K562 (cell line): Measurements from ENCODE around the gene MRPL19. TPM values are rescaled to one million over a fixed set of nuclear protein-coding genes. Genes with fewer than 3 reads are reported as not detected.

ENCODE experiments used
- ATAC-seq: fragments of 200-7000 bp; cut with Tn5 transposase; 3 replicates; pipeline ENCODE4 v1.9.1; 2020; ENCODE audit warnings: moderate library complexity
- BruUV-seq: library from RNA; stranded (reverse); fragments of 400-500 nt; replicated peaks from 2 replicates; lab custom pipeline; 2021; lab: Mats Ljungman, UMichigan
- CTCF ChIA-PET: fragments of 300-600 bp; formaldehyde crosslinking; extraction: SDS; loops from one replicate; lab custom pipeline; 2021; ENCODE audit warnings: low intra/inter-chr PET ratio; lab: Yijun Ruan, JAX
- POLR2A ChIA-PET: fragments of 300-600, 350-650 bp; sonication (Branson Sonifier 250); formaldehyde crosslinking; extraction: SDS; loops from one replicate; lab custom pipeline; 2021; ENCODE audit warnings: antibody characterized with exemption, inconsistent platforms; lab: Yijun Ruan, JAX
- DNase-seq, 4 experiments: peaks; one replicate each; pipeline versions ENCODE4 v3.0.0 to v3.0.0-alpha.2; 2011 to 2018; ENCODE audit warnings: low spot score in 3 of 4, mixed read lengths in 3 of 4; ENCODE audit errors: extremely low read depth in 1 of 4
- FAIRE-seq: peaks from 2 replicates; lab custom pipeline; 2011; peaks lifted over from hg19 to GRCh38; lab: Jason Lieb, UNC
- H2AFZ ChIP-seq: 2 replicates; pipeline ENCODE4 v1.6.0; 2011; ENCODE audit warnings: low read depth, low read length, control low read depth, inconsistent platforms
- H3K27ac ChIP-seq: fragments of 200-600 bp; 3 replicates; pipeline ENCODE4 v1.8.0; 2011; ENCODE audit warnings: low read depth, mild to moderate bottlenecking, control low read depth, inconsistent platforms, low read length, moderate library complexity, mixed read lengths; ENCODE audit errors: extremely low read depth
- H3K27me3 ChIP-seq, 2 experiments: fragments of 300-600 bp in 1 of 2; 2 replicates in 1 of 2; 3 replicates in 1 of 2; pipeline versions ENCODE4 v1.6.0 to v1.8.0; 2011; ENCODE audit warnings: inconsistent platforms in 2 of 2, low read length in 2 of 2, mild to moderate bottlenecking in 1 of 2, mixed read lengths in 1 of 2, moderate library complexity in 1 of 2; ENCODE audit not compliant: control insufficient read depth in 2 of 2, insufficient read depth in 2 of 2
- H3K36me3 ChIP-seq: fragments of 300-600 bp; 3 replicates; pipeline ENCODE4 v1.8.0; 2011; ENCODE audit warnings: mild to moderate bottlenecking, low read length, inconsistent platforms; ENCODE audit not compliant: control insufficient read depth, insufficient read depth
- H3K4me1 ChIP-seq, 2 experiments: fragments of 200-600 bp in 1 of 2; replicated peaks in 1 of 2; 2 replicates in 1 of 2; 3 replicates in 1 of 2; pipeline versions ENCODE4 v1.5.1 to v1.8.0; 2011; ENCODE audit warnings: inconsistent platforms in 2 of 2, low read length in 2 of 2, mild to moderate bottlenecking in 1 of 2, mixed read lengths in 1 of 2, moderate library complexity in 1 of 2; ENCODE audit not compliant: control insufficient read depth in 2 of 2, insufficient read depth in 2 of 2
- H3K4me2 ChIP-seq: 2 replicates; pipeline ENCODE4 v1.6.1; 2011; ENCODE audit warnings: low read length, control low read depth, inconsistent platforms, mixed read lengths; ENCODE audit not compliant: insufficient read depth
- H3K4me3 ChIP-seq: fragments of 200-600 bp; sonication (generic), shearing (Covaris generic); 2 replicates; pipeline ENCODE4 v1.5.1; 2016; ENCODE audit warnings: control low read depth, inconsistent platforms
- H3K79me2 ChIP-seq: fragments of 200-600 bp; 3 replicates; pipeline ENCODE4 v1.8.0; 2011; ENCODE audit warnings: low read length, inconsistent platforms; ENCODE audit not compliant: control insufficient read depth, insufficient read depth
- H3K9ac ChIP-seq, 2 experiments: 2 replicates each; pipeline versions ENCODE4 v1.6.0 to v1.6.1; 2011; ENCODE audit warnings: low read depth in 2 of 2, low read length in 2 of 2, control low read depth in 1 of 2, inconsistent platforms in 1 of 2, mild to moderate bottlenecking in 1 of 2, mixed read lengths in 1 of 2; ENCODE audit not compliant: insufficient read depth in 1 of 2
- H3K9me1 ChIP-seq: one replicate; pipeline ENCODE4 v1.6.0; 2011; ENCODE audit warnings: inconsistent platforms, mild to moderate bottlenecking, low read length, moderate library complexity; ENCODE audit not compliant: control insufficient read depth, insufficient read depth
- H3K9me3 ChIP-seq: replicated peaks from 2 replicates; pipeline ENCODE4 v1.5.1; 2011; ENCODE audit warnings: low read depth, low read length, inconsistent platforms; ENCODE audit not compliant: control insufficient read depth, insufficient read depth
- H4K20me1 ChIP-seq: replicated peaks from 2 replicates; pipeline ENCODE4 v1.6.1; 2011; ENCODE audit warnings: low read length, inconsistent platforms, mixed read lengths; ENCODE audit not compliant: control insufficient read depth, insufficient read depth
- C11orf30 ChIP-seq: fragments of 450-650 bp; IDR thresholded peaks from 2 replicates; pipeline ENCODE4 v1.6.1; 2016; ENCODE audit warnings: low read depth, mild to moderate bottlenecking
- CBX8 ChIP-seq: fragments of 200-600 bp; sonication (generic); IDR thresholded peaks from 2 replicates; pipeline ENCODE4 v1.6.1; 2012; ENCODE audit warnings: borderline replicate concordance, mixed run types, low read depth, mild to moderate bottlenecking, moderate library complexity, mixed read lengths, low read length, control low read depth, inconsistent platforms; ENCODE audit not compliant: poor library complexity, severe bottlenecking; ENCODE audit errors: extremely low read depth
- CCNT2 ChIP-seq: IDR thresholded peaks from 2 replicates; pipeline ENCODE4 v1.6.1; 2011; ENCODE audit warnings: borderline replicate concordance, low read depth, mild to moderate bottlenecking, moderate library complexity, mixed read lengths, low read length; ENCODE audit not compliant: insufficient read length; ENCODE audit errors: extremely low read depth
- DMBX1 ChIP-seq: fragments of 250-450 bp; sonication (Bioruptor Pico); IDR thresholded peaks from 2 replicates; pipeline ENCODE4 v1.8.0; 2022; ENCODE audit warnings: inconsistent platforms, mild to moderate bottlenecking, moderate library complexity, borderline replicate concordance
- ELF2 ChIP-seq: fragments of 250-450 bp; sonication (Bioruptor Pico); IDR thresholded peaks from 2 replicates; pipeline ENCODE4 v1.5.0; 2021; ENCODE audit warnings: mild to moderate bottlenecking
- HOXB6 ChIP-seq: fragments of 250-450 bp; sonication (Bioruptor Pico); IDR thresholded peaks from 2 replicates; pipeline ENCODE4 v1.5.1; 2022; ENCODE audit warnings: mild to moderate bottlenecking, borderline replicate concordance
- PTTG1 ChIP-seq: fragments of 450-650 bp; IDR thresholded peaks from 2 replicates; pipeline ENCODE4 v1.6.1; 2016; ENCODE audit warnings: low read depth, mild to moderate bottlenecking, missing genetic modification characterization, missing compliant biosample characterization
- SLC30A9 ChIP-seq: fragments of 250-450 bp; sonication (Bioruptor Pico); IDR thresholded peaks from 2 replicates; pipeline ENCODE4 v1.8.0; 2022; ENCODE audit warnings: mild to moderate bottlenecking, moderate library complexity
- SMARCA5 ChIP-seq: fragments of 450-650 bp; IDR thresholded peaks from 2 replicates; pipeline ENCODE4 v1.6.1; 2016
- SRF ChIP-seq, 2 experiments: fragments of 250-450, 450-650 bp in 1 of 2; sonication (Bioruptor Pico) in 1 of 2; sonication (generic) in 1 of 2; formaldehyde crosslinking; IDR thresholded peaks; 2 replicates each; pipeline versions ENCODE4 v1.5.0 to v1.5.1; 2020 to 2022; ENCODE audit warnings: mild to moderate bottlenecking in 1 of 2, missing genetic modification reagents in 1 of 2
- ZEB2 ChIP-seq: fragments of 450-650 bp; IDR thresholded peaks from 2 replicates; pipeline ENCODE4 v1.6.1; 2016
- ZNF717 ChIP-seq: fragments of 250-450 bp; sonication (Bioruptor Pico); IDR thresholded peaks from 2 replicates; pipeline ENCODE4 v1.5.0; 2021
- WGBS: fragments of 100-300 bp; shearing (Covaris generic); methylation state at CpG from one replicate; pipeline ENCODE4 v1.1.6; 2016; ENCODE audit warnings: low coverage, mixed read lengths; ENCODE audit not compliant: insufficient coverage; ENCODE audit errors: missing lambda C conversion rate; 5-methylcytosine and 5-hydroxymethylcytosine counted together
- in situ Hi-C: fragments of 300-500 bp; cut with MboI; formaldehyde crosslinking; loops from 4 replicates; pipeline ENCODE4 v1.15.0; 2018; ENCODE audit warnings: inconsistent platforms, mixed read lengths
- intact Hi-C: fragments of 100-400 bp; cut with micrococcal nuclease; formaldehyde crosslinking; loops from 2 replicates; pipeline ENCODE4 v1.14.2; 2022
- polyA plus RNA-seq, 8 experiments: library from polyadenylated mRNA; depleted of rRNA in 4 of 8; stranded (reverse) in 5 of 8; unstranded in 3 of 8; fragments of >200 nt; fragmentation: Nextera tagmentation in 2 of 8; fragmentation: Illumina TruSeq in 1 of 8; extraction: Ambion mirVana in 2 of 8; extraction: Trizol in 1 of 8; gene quantifications; 2 replicates each; pipeline versions ENCODE4 v1.2.1 to v1.2.3, GENCODE V29; 2011 to 2014; ENCODE audit warnings: inconsistent platforms in 1 of 8, missing spikeins in 1 of 8
- total RNA-seq, 7 experiments: library from RNA; depleted of rRNA in 6 of 7; stranded (reverse); fragments of >200 nt in 6 of 7; fragmentation: Illumina TruSeq in 2 of 7; extraction: Trizol in 2 of 7; gene quantifications; 2 replicates each; pipeline versions ENCODE4 v1.2.1 to v1.2.3, GENCODE V29; 2011 to 2021; ENCODE audit warnings: low replicate concordance in 1 of 7
- TF ChIP-seq, protein P1 (sequence below): sonication (generic); formaldehyde crosslinking; IDR thresholded peaks from 2 replicates; pipeline ENCODE4 v1.4.0; 2020; ENCODE audit warnings: mild to moderate bottlenecking, missing genetic modification reagents
- TF ChIP-seq, protein P2 (sequence below): sonication (generic); formaldehyde crosslinking; IDR thresholded peaks from 2 replicates; pipeline ENCODE4 v1.8.0; 2022; ENCODE audit warnings: mild to moderate bottlenecking, missing genetic modification reagents
- TF ChIP-seq, protein P3 (sequence below): fragments of 250-450 bp; sonication (Bioruptor Pico); IDR thresholded peaks from 2 replicates; pipeline ENCODE4 v1.5.0; 2021
- TF ChIP-seq, protein P4 (sequence below): fragments of 250-450 bp; sonication (Bioruptor Pico); IDR thresholded peaks from 2 replicates; pipeline ENCODE4 v1.8.0; 2021; ENCODE audit warnings: moderate library complexity, mild to moderate bottlenecking, inconsistent platforms

MRPL19 gene
- total and polyA plus RNA-seq, 9 of the 15 experiments (the other 6 are each of a cell fraction or from before 2014, with no cell fraction given) = 9.7 to 65.9 (median 56.1) TPM

DNA sequence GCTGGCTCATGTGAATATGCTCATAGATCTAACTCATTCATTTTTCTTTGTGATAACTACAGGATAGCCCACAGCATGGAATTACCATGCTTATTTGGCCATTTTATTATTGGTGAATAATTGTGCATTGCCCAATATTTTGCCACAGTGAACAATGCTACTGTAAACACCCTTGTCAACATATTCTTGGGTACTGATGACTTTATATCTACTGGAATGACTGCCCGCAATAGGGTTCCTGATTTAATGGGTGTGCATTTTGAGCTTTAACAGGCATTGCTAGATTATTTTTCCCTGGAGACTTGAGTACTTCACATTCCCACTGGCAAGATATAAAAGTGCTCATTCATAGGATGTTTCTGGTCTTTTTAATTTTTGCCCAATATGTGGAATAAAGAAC, 43.1 kb upstream of the MRPL19 start:
- WGBS = 0% methylated on average over 1 of the region's 1 CpG
- intact Hi-C loops = loop anchor here (10.0 kb wide), 2 partner anchors 289 to 529 kb away; no protein-coding TSS in a partner anchor
- H3K79me2 ChIP-seq = no peaks in the 10 kb centered on the region
- BruUV-seq = no TSS peak
- no peaks in the 10 kb centered on the region for H3K4me1 ChIP-seq
- ATAC-seq = no peak
- no peaks in the 10 kb centered on the region for H3K36me3 ChIP-seq
- in situ Hi-C loops = loop anchor here (10.0 to 25.0 kb wide), 3 partner anchors 139 to 891 kb away; no protein-coding TSS in a partner anchor
- H4K20me1 ChIP-seq = no peaks in the 10 kb centered on the region
- TF ChIP-seq ELF2 (CRISPR knock-in tag) = no peak
- TF ChIP-seq ZNF717 (CRISPR knock-in tag) = no peak
- TF ChIP-seq C11orf30 = no peak
- no peak for TF ChIP-seq CCNT2
- no peak for TF ChIP-seq ZEB2
- TF ChIP-seq, protein P1, sequence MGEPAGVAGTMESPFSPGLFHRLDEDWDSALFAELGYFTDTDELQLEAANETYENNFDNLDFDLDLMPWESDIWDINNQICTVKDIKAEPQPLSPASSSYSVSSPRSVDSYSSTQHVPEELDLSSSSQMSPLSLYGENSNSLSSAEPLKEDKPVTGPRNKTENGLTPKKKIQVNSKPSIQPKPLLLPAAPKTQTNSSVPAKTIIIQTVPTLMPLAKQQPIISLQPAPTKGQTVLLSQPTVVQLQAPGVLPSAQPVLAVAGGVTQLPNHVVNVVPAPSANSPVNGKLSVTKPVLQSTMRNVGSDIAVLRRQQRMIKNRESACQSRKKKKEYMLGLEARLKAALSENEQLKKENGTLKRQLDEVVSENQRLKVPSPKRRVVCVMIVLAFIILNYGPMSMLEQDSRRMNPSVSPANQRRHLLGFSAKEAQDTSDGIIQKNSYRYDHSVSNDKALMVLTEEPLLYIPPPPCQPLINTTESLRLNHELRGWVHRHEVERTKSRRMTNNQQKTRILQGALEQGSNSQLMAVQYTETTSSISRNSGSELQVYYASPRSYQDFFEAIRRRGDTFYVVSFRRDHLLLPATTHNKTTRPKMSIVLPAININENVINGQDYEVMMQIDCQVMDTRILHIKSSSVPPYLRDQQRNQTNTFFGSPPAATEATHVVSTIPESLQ = no peak
- TF ChIP-seq, protein P2, sequence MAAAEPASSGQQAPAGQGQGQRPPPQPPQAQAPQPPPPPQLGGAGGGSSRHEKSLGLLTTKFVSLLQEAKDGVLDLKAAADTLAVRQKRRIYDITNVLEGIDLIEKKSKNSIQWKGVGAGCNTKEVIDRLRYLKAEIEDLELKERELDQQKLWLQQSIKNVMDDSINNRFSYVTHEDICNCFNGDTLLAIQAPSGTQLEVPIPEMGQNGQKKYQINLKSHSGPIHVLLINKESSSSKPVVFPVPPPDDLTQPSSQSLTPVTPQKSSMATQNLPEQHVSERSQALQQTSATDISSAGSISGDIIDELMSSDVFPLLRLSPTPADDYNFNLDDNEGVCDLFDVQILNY (CRISPR knock-in tag) = no peak
- no peak for TF ChIP-seq SLC30A9
- TF ChIP-seq, protein P3, sequence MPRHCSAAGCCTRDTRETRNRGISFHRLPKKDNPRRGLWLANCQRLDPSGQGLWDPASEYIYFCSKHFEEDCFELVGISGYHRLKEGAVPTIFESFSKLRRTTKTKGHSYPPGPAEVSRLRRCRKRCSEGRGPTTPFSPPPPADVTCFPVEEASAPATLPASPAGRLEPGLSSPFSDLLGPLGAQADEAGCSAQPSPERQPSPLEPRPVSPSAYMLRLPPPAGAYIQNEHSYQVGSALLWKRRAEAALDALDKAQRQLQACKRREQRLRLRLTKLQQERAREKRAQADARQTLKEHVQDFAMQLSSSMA (CRISPR knock-in tag) = no peak
- no peak for TF ChIP-seq HOXB6
- no peak for TF ChIP-seq PTTG1 (tag)
- no peak for TF ChIP-seq DMBX1 (CRISPR knock-in tag)
- TF ChIP-seq, protein P4, sequence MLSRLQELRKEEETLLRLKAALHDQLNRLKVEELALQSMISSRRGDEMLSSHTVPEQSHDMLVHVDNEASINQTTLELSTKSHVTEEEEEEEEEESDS = no peak
- no peak for TF ChIP-seq CBX8
- no peak for TF ChIP-seq SMARCA5
- no peak for TF ChIP-seq SRF (CRISPR knock-in tag; IDR thresholded peaks at IDR 0.05)
- TF ChIP-seq, all 486 proteins: peak for 0
- Histone ChIP-seq H3K9me3 (no peaks in the 10 kb centered on the region; the same call in 1 of the 2 replicates), H2AFZ (no peak overlapping the region), H3K4me3 (no peak overlapping the region), H3K27me3 (peaks cover 0 to 16% of the 10 kb centered on the region in 2 experiments; a peak in 1 of 5 replicates), H3K4me2 (no peak overlapping the region), H3K9me1 (no peaks in the 10 kb centered on the region), H3K27ac (no peak overlapping the region), H3K9ac (no peak overlapping the region)
- DNase-seq (no peak), FAIRE-seq (no peak)
- ChIA-PET POLR2A (no interaction called here), CTCF (interaction anchor here (0.7 kb wide), 1 partner anchor 13 kb away, joined by 3 read pairs; no protein-coding TSS in a partner anchor)
